GM19328 (cell line): ENCODE data around the gene OR2B6.

Source experiments
- ATAC-seq: cut with Tn5 transposase; IDR thresholded peaks from one replicate; pipeline ENCODE4 v1.9.1; 2021; ENCODE audit warnings: mild to moderate bottlenecking, moderate library complexity; ENCODE audit not compliant: unreplicated experiment

OR2B6 gene

DNA sequence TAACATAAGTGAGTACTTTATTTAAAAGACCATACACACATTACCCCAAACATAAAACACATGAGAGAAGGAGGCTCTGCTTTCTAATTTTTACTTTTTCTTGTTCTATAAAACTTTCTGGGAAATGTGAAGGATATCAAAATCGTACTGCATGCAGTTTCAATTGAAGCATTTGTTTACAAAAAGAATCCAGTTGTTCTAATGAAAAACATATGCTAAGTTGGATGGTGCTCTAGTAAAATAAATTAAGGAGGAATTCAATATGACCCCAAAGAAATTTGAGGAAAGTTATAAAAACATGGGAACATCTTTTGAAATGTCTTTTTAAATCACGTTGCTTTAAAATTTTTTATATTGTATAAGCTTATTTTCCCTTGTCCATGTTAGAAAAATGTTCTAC, 37.6 kb downstream of the OR2B6 start:
- ATAC-seq = no peak

- ATAC-seq = no peak
These were observed 43.5 kb downstream of the OR2B6 start for GRCh38 chr6:28000351-28001045.

- ATAC-seq = no peak
These were observed 44.3 kb downstream of the OR2B6 start for GRCh38 chr6:28001351-28001750.

GRCh38 chr6:28001751-28002150, 44.7 kb downstream of the OR2B6 start:
- ATAC-seq = no peak

DNA sequence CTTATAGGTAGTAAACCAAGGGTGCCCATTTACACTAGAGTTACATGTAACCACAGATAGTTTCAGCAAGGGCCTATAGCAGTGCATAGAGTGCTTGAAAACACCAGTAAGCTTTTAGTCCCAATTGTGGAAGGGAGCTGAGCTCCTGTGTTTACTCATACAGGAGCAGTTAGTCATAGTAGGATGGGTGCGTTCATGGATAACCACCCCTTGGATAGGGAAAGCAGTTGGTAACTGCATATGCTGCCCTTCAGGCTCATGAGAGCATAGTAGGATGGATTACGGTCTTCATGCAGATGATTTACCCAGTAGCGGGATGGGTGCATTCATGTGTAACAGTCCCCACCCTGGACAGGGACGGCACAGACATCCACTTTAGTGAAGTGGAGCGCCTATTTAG, 45.1 kb downstream of the OR2B6 start:
- ATAC-seq = no peak

DNA sequence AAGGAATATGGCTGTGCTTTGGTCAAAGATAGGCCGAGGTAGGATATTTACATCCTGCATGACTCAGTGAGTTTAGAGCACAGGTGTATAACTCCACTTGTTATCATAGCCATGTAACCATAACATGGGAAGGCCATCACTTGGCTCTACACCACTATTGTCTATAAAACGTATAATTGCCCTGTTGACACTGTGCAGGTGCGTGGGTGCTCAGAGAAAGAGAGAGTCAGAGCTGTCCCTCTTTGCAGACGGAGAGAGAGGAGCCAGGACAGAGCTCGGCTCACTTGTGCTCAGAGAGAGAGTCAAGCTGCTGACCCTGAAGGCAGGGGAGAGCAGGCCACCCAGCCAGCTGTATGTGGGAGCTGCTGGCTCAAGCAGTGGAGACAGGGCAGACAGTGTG, 46.0 kb downstream of the OR2B6 start:
- no peak for ATAC-seq

- ATAC-seq = no peak
These were observed 46.6 kb downstream of the OR2B6 start for GRCh38 chr6:28003661-28004060.

- ATAC-seq = no peak
These were observed 47.5 kb downstream of the OR2B6 start for GRCh38 chr6:28004350-28005151.

DNA sequence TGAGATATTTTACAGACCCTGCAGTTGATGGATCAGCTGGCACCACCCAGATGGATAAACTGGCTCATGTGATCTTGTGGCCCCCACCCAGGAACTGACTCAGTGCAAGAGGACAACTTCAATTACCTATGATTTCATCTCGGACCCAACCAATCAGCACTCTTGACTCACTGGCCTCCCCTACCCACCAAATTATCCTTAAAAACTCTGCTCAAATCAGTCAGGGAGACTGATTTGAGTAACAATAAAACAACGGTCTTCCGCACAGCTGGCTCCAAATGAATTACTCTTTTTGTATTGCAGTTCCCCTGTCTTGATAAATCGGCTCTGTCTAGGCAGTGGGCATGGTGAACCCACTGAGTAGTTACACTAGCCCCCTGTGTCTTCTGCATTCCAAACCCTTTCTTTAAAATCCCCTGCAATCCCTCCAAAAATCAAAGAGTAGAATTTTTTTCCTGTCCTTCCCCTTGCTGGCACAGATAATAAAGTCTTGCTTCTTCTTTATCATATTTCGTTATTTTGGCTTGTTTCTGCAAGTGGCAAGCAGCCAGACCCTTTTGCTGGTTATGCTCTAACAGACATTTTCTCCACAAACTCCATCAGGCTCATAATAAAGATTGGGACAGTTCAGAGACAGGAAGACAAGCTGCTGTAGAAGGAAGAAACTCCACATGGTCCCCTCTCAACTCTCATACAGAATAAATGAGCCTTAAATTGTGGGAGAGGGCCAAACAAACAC, 48.3 kb downstream of the OR2B6 start:
- no peak for ATAC-seq

DNA sequence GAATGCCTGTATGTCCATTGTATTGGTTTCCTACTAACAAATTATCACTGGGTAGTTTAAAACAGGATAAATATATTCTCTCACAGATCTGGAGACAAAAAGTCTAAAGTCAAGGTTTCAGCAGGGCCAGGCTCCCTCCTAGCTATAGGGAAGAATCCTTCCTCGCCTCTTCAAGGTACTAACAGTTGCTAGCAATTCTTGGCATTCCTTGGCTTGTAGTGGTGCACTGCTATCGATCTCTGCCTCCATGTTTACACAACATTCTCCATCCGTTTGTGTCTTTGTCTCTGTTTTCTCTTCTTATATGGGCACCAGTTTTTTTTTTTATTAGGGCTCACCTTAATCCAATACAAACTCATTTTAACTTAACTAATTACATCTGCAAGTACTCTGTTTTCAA, 48.9 kb downstream of the OR2B6 start:
- ATAC-seq = no peak
